NT2/D1 (cell line): ENCODE data around the gene ACBD5.

Experiments
- SUZ12 ChIP-seq: IDR thresholded peaks from 2 replicates; pipeline ENCODE4 v1.6.1; 2011; ENCODE audit not compliant: insufficient read length, insufficient read depth; ENCODE audit errors: extremely low read depth
- YY1 ChIP-seq: IDR thresholded peaks from 2 replicates; pipeline ENCODE4 v1.6.1; 2011; ENCODE audit not compliant: insufficient read length, insufficient read depth
- ZNF274 ChIP-seq: IDR thresholded peaks from 2 replicates; pipeline ENCODE4 v1.6.1; 2011; ENCODE audit warnings: mild to moderate bottlenecking, low read depth, low read length

DNA sequence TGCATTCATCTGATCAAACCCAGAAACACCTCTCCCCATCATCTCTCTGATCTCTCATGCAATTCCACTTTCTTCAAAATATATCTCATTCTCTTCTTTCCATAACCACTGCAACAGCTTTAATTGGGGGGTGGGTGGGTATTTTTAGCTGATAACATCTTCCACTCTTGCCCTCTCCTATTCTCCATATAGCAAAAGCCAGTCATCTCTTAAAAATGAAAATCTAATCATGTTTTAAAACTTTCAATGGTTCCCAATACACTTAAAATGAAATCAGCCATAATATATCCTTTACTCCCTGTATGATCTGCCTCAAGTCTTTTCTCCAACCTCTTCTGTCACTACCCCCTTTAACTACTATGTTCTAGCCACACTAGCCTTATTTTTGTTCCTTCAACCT, 87.9 kb downstream of the ACBD5 start:
- no peak for TF ChIP-seq SUZ12
- TF ChIP-seq YY1, result no peak
- TF ChIP-seq ZNF274, result no peak
